HG02759 (cell line): Measurements from ENCODE around the gene SCNN1A.

Experiments used
- ATAC-seq: cut with Tn5 transposase; IDR thresholded peaks from one replicate; pipeline ENCODE4 v1.9.1; 2021; ENCODE audit warnings: mild to moderate bottlenecking, moderate library complexity; ENCODE audit not compliant: unreplicated experiment

Gene SCNN1A

GRCh38 chr12:6335451-6336078, 39.8 kb downstream of the SCNN1A start:
- peak; percentile 78 for ATAC-seq

- ATAC-seq: no peak
Observed at GRCh38 chr12:6334940-6335450, 40.4 kb downstream of the SCNN1A start.

GRCh38 chr12:6334359-6334758, 41.0 kb downstream of the SCNN1A start:
- no peak for ATAC-seq

- no peak for ATAC-seq
Observed at GRCh38 chr12:6333566-6333965, 41.8 kb downstream of the SCNN1A start.

DNA sequence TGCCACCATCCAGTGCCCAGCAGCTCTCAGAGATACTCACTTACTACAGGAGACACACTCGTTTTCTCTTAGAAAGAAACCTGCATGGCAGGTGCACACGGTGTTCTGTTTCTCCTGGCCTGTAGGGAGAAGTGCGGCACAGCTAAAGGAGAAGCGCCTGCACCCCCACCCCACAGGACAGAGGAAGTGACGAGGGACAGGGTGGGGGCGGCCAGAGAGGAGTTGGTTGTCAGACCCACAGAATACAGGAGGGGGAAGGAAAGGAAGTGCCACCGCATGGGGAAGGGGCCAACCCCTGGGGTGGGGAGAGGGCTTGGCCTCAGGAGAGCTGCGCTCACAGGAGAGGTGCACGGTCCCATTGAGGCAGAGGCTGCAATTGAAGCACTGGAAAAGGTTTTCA, 42.3 kb downstream of the SCNN1A start:
- no peak for ATAC-seq

DNA sequence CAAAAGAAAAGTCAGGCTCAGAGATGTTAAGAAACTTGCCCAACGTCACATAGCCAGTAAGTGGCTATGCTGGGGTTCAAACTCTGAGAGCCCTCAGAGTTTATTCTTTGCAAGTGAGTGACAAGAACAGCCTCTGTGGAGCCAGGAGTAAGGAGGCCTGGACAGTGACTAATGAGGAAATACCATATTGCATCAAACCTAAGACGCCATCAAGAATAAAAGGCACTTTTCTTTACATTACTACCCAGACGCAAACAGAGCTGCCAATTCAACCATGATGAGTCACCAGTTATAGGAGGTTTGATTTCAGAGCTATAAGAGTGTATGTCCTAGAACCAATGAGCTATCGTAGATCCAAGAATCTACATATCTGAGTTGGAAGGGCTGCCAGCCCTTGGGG, 42.9 kb downstream of the SCNN1A start:
- ATAC-seq: no peak

DNA sequence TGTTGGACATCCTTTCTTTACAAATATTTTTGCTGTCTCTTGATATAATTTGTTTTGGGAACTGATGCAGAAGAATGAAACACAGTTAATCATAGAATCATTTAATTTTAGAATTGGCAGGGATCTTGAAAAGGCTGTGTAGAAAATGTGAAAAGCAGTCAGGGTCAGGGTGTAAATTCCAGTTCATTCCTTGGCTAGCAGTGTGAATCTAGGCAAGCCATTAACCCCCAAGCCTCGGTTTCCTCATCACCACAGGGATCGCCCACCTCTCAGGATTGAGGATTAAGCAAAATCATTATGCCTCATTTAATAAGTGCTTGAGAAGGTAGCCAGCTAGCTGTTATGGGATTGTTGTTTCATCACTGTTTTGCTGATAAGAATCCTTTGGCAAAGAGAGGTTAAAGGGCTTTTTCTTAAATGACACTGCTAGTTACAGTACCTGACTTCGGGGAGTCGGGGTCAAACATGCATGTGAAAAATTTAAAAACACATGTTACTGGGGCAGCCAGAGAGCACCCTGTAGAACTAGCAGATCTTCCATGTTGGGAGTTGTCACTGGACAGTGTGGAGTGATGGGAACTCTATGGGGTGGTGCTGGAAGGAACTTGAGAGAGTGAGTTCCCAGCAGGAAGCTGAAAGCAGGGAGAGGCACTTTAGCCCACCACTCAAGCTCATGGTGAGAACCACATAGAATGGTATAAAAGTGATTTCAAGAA, 44.2 kb downstream of the SCNN1A start:
- no peak for ATAC-seq

DNA sequence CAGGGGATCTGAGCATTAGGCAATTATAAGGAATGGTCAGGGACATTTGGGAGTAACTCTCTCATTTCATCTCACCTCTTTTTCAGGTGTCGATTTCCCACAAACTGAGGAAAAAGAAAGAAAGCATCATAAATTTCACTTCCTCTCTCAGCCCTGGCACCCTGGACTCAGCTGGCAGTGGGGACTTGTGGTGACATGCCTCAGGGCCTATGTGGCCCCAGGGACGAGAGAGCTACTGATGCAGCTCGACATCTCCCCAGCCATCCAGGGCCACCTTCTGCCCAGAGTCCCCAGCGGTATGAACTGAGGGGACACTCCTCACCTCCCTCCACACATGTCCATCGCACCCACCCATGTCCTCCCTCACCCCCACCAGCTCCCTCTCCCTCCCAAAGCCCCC, 45.2 kb downstream of the SCNN1A start:
- ATAC-seq: peak; percentile 77

- no peak for ATAC-seq
Observed at GRCh38 chr12:6329703-6330064, 45.7 kb downstream of the SCNN1A start.

GRCh38 chr12:6328945-6329702, 46.2 kb downstream of the SCNN1A start:
- no peak for ATAC-seq

DNA sequence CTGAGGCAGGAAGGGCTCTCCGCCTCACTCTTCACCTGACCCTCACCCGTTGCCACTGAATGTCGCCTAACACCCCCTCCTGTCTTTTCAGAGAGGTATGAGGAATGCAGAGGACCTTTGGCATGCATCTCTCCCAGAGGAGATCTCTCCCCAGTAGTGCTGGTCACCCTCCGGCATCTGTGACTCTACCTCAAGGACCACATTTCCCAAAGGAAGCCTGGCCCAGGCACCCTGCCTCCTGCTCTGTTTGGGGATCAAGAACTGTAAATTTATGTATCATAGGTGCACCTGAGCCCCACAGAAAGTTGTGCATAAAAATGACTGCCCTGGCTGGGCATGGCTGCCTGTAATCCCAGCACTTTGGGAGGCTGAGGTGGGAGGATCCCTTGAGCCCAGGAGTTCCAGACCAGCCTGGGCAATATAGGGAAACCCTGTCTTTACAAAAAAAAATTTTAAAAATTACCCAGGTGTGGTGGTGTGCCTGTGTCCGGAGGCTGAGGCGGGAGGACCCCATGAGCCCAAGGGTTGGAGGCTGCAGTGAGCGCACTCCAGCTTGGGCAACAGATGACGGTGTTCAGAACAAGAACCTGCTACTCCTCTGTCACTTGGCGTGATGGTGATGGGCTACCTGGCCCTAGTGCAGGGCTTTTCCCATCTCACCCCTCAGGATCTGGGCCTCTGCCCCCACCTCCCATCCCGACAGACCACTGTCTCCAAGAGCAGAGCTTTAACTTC, 47.2 kb downstream of the SCNN1A start:
- no peak for ATAC-seq

GRCh38 chr12:6327229-6328041, 47.9 kb downstream of the SCNN1A start:
- no peak for ATAC-seq

GRCh38 chr12:6326316-6327228, 48.8 kb downstream of the SCNN1A start:
- ATAC-seq: no peak

DNA sequence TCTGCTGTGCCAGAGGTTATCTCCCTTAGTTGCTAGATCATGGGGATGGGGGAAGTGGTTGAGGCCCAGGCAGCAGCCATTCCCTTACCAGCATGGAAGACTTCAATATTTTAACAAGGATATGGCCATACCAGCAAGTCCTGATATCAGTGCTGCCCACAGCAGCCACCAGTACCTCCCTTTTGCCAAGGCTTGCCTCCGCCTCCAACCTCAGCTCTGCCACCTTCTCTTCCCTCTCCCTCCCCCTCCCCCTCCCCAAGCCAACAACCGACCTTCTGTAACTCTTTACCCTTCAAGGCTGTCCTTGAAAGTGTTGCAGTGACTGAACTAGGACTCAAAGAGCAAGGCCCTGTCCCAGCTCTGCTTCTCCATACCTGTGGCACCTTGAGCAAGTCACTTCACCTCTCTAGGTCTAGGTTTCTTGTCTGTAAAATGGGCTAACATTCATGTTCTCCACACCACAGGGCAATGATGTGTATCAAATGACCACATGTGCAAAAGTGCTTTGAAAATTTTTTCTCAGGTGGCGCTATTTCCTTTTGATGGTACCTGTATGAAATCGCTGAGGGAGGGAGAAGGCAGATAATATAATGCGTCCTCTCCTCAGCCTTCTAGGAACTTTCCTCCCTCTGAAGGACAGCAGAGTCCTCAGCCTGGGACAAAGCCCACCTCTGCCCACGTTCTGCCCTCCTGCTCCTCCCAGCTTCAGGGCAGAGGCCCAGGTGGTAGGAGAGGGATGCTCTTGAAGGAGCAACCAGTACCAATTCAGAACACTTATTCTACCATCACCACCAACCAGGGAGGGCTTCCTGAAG, 50.2 kb downstream of the SCNN1A start:
- ATAC-seq: no peak

DNA sequence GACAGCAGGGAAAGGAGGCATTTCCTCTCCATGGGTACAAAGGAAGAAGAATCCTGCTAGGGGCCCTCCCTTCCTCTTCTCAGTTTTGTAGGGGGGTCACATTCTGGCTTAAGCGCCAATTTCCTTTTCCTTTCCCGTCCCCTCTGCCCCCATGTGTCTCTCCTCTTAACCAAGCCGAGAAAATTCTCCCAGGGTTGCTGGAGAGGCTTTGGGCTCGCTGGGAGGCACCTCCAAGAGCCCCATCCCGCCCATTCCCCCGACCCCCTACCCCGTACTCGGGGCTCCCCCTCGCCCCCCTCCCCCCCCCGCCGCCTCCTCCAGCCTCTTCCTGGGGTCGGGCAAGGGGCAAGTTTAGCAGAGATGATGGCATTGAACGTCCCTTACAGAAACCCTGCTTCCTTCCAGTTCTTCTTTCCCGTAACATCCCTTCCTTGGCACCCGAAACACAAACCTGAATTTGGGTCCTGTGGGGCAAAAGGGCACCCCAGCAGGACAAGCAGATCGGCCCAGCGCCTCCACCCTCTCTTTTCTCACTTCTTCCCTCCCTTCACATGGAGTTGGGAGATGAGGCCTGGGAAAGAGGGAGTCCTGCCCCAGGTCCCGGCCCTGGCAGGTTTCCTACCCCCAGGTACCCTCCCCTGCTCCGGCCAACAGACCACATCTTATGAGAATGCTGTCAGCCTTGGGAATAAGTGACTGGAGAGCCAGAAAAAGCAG, 51.2 kb downstream of the SCNN1A start:
- no peak for ATAC-seq

- no peak for ATAC-seq
Observed at GRCh38 chr12:6323340-6323994, 51.9 kb downstream of the SCNN1A start.

DNA sequence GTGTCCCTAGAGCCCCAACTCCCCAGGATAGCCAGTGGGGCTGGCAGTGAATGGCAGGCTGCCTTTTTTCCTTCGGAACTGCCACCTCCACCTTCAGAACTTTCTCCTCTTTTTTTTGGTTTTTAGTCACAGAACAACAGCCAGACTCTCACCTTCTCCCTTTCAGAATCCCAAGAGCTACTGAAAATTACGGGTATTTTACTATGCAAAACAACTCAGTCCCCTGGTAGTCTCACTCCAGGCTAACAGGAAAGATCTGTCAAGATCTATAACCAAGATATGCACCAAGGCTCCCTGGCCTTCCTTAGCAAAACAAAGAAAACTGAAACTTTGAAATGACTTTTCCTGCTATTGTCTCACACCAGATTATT, 52.4 kb downstream of the SCNN1A start:
- ATAC-seq: no peak
